GM10248 (cell line): ENCODE measurements around the gene SLC26A2.

Experiments
- CTCF ChIA-PET: fragments of 300-600 bp; sonication (Branson Sonifier 250); formaldehyde crosslinking; extraction: SDS; loops from one replicate; lab custom pipeline; 2021; ENCODE audit warnings: antibody characterized with exemption; lab: Yijun Ruan, JAX
- POLR2A ChIA-PET: fragments of 350-650 bp; sonication (Branson Sonifier 250); formaldehyde crosslinking; extraction: SDS; loops from one replicate; lab custom pipeline; 2020; ENCODE audit warnings: antibody characterized with exemption; lab: Yijun Ruan, JAX
- DNase-seq: peaks from one replicate; pipeline ENCODE4 v3.0.0; 2012; ENCODE audit errors: extremely low spot score
- TF ChIP-seq, protein P1 (sequence below): IDR thresholded peaks from 2 replicates; pipeline ENCODE4 v1.5.1; 2012; ENCODE audit warnings: mild to moderate bottlenecking, low read depth; ENCODE audit errors: extremely low read depth, missing control alignments, control extremely low read depth

The SLC26A2 gene

DNA sequence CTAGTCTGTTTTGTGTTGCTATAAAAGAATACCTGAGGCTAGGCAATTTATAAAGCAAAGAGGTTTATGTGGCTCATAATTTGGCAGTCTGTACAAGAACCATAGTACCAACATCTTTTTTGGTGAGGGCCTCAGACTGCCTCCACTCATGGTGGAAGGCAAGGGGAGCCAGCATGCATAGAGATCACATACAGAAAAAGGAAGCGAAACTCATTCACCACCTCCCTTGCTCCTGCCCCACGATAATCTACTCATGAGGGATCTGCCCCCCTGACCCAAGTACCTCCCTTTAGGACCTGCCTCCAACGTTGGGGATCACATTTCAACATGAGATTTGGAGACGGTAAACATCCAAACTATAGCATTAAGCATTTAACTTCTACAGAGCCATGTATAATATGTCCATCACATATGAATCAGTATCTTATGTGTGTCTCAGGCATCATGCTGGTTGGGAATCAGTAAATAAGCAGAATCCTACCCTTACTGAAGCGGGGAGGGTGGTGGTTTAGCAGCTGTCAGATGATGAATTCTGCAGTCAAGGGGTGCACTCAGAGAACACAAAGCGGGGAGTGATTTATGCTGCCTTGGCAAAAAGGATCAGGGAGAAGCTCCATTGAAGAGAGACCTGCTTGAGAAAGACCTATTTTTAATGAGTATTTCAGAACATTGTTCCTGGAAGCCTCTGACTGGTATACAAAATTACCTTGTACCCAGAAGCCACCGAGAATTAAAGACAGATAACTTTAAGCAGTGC, 74.8 kb downstream of the SLC26A2 start:
- CTCF ChIA-PET: interaction anchor here (1.4 to 4.5 kb wide), 6 partner anchors 9 to 32 kb away, joined by 3 to 21 read pairs (median 8); no protein-coding TSS in a partner anchor
- TF ChIP-seq, protein P1, sequence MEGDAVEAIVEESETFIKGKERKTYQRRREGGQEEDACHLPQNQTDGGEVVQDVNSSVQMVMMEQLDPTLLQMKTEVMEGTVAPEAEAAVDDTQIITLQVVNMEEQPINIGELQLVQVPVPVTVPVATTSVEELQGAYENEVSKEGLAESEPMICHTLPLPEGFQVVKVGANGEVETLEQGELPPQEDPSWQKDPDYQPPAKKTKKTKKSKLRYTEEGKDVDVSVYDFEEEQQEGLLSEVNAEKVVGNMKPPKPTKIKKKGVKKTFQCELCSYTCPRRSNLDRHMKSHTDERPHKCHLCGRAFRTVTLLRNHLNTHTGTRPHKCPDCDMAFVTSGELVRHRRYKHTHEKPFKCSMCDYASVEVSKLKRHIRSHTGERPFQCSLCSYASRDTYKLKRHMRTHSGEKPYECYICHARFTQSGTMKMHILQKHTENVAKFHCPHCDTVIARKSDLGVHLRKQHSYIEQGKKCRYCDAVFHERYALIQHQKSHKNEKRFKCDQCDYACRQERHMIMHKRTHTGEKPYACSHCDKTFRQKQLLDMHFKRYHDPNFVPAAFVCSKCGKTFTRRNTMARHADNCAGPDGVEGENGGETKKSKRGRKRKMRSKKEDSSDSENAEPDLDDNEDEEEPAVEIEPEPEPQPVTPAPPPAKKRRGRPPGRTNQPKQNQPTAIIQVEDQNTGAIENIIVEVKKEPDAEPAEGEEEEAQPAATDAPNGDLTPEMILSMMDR: no peak
- POLR2A ChIA-PET: no interaction called here
- no peak for DNase-seq

DNA sequence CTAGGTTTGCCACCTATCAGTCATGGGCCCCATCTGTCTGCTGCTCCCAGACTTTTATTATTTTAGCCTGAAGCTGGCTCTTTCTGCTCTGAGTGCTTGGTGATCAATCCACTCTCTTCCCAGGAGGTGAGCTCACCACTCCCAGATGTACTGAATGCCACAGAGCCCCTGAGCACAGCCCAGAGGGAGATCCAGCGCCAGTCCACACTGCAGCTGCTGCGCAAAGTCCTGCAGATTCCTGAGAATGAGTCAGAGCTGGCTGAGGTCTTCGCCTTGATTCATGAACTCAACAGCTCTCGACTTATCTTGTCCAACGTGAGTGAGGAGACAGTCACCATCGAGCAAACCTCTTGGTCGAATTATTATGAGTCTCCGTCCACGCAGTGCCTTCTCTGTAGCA, 76.0 kb downstream of the SLC26A2 start:
- ChIA-PET POLR2A (no interaction called here), CTCF (interaction anchor here (0.9 to 4.5 kb wide), 4 partner anchors 9 to 91 kb away, joined by 3 to 21 read pairs (median 6); no protein-coding TSS in a partner anchor)
- TF ChIP-seq, protein P1: no peak
- DNase-seq: no peak
